Pancreas (tissue), 10 donors: ENCODE measurements around the gene TMEM231. TPM values are rescaled to one million over a fixed set of nuclear protein-coding genes. Genes with fewer than 3 reads are reported as not detected.

Experiments
- ATAC-seq, 4 donors: fragments of 200-7000 bp; cut with Tn5 transposase; one replicate each; pipeline versions ENCODE4 v1.8.0 to v1.9.1; 2020; ENCODE audit warnings: mild to moderate bottlenecking in 4 of 4, moderate library complexity in 4 of 4
- DNase-seq, 6 donors: peaks; one replicate each; pipeline ENCODE4 v3.0.0-alpha.2; 2020
- FAIRE-seq: peaks from 2 replicates; lab custom pipeline; 2012; peaks lifted over from hg19 to GRCh38; lab: Jason Lieb, UNC
- H3K27ac ChIP-seq, 4 donors: fragments of 200-600 bp; sonication (generic); 1 replicate in 3 of 4; 2 replicates in 1 of 4; pipeline versions ENCODE4 v1.5.0 to v1.8.0; 2020
- H3K27me3 ChIP-seq, 4 donors: fragments of 200-600 bp; one replicate each; pipeline ENCODE4 v1.8.0; 2021
- H3K36me3 ChIP-seq, 3 donors: fragments of 200-600 bp; sonication (generic) in 1 of 3; one replicate each; pipeline versions ENCODE4 v1.5.0 to v1.8.0; 2020 to 2021
- H3K4me1 ChIP-seq, 3 donors: fragments of 200-600 bp; one replicate each; pipeline ENCODE4 v1.8.0; 2021
- H3K4me3 ChIP-seq, 4 donors: fragments of 200-600 bp; sonication (generic) in 2 of 4; one replicate each; pipeline versions ENCODE4 v1.5.0 to v1.8.0; 2020 to 2021
- H3K9me3 ChIP-seq, 4 donors: fragments of 200-600 bp; one replicate each; pipeline ENCODE4 v1.8.0; 2021
- CTCF ChIP-seq, 4 donors: fragments of 200-600 bp; sonication (generic) in 3 of 4; IDR thresholded peaks; one replicate each; pipeline versions ENCODE4 v1.5.0 to v1.8.0; 2021; ENCODE audit warnings: antibody characterized with exemption in 4 of 4
- WGBS, 2 donors: extraction: QIAGEN DNeasy Blood & Tissue Kit; methylation state at CpG; one replicate each; pipeline ENCODE4 v1.1.7; 2013; 5-methylcytosine and 5-hydroxymethylcytosine counted together
- intact Hi-C, 3 donors: fragments of 100-400 bp; cut with DNase I; formaldehyde crosslinking; loops; one replicate each; pipeline versions ENCODE4 v1.11.1 to v1.14.2; 2022
- polyA plus RNA-seq, 2 donors: library from polyadenylated mRNA; stranded (reverse); fragments of 200-250 nt; gene quantifications; one replicate each; pipeline ENCODE4 v1.2.3, GENCODE V29; 2013
- total RNA-seq, 6 donors: library from RNA; stranded (reverse); fragmentation: NEBNext Ultra II Directional in 4 of 6; extraction: Animal tissue kit (Norgen Biotek cat#: 25700) in 4 of 6; gene quantifications; one replicate each; pipeline versions ENCODE4 v1.2.1 to v1.2.4, GENCODE V29; 2021 to 2023
- donor health status: healthy with polysubstance abuse.
- donor health status: DM: no; HTN: no; CAD: no; lungs with moderate emphysema.
- donor health status: DM: no; HTN: no; CAD: no.
- donor health status: control.
- donor health status: control.
- donor health status: Bipolar disorder and iron deficiency.
- donor health status: DM: yes; HTN: yes; CAD: no.
- donor health status: DM: no; HTN: no; CAD: no.
- donor health status: DM: no; HTN: no; CAD: no.
- donor health status: DM: yes; HTN: yes; CAD: no.

Gene TMEM231
- total RNA-seq (1 to 10 TPM; 2.5 to 5.3 (median 4.1) TPM), polyA plus RNA-seq (1 to 10 TPM; 3.0 to 6.6 TPM)

DNA sequence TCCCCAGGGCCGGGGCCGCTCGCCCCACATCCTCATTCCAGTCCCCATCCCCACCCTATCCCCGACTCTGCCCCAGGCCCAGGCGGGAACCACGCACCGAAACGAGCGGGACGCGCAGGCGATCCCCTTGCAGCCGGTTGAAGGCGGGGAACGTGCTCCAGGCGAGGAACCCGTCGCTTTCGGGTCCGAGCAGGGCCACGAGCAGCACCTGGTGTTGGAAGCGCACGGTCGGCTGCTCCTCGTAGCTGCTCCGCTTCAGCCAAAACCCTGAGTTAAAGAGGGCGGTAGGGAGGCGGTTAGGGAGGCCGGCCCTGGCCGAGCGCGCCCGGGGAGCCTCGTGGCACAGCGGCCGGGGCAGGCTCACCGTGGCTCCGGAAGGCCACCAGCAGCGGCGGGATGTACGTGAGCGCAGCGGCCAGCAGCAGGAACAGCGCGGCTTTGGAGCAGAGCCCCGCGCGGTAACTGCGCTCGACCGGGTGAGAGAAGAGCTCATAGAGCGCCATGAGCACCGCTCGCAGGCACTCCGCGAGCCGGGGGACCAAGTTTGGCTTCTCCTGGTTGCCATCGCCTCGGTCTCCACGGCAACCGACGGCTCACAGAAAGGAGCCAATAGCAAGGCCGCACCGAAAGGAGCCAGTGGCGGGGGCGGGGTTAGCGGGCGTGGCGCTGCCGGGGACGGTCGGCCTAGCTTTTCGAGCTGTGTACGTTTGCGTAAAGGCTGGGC, at the start of gene TMEM231:
Gene TMEM231, minus strand, starts transcription at position 546 of the 724 bp plus-strand sequence. Its CDS starts 43 bp downstream, at position 503.
- FAIRE-seq (no peak), DNase-seq (peak; percentile 93 to 98 (median 96)), ATAC-seq (peak; percentile 95 to 98 (median 97))
- no peaks in the 10 kb centered on the region for H3K27me3 ChIP-seq
- intact Hi-C loops = no loop called here
- H3K4me3 ChIP-seq = peak within 1 kb of the TSS; percentile 45 to 91 (median 72)
- no peaks in the 10 kb centered on the region for H3K4me1 ChIP-seq
- H3K36me3 ChIP-seq = no peaks in the 10 kb centered on the region
- WGBS, 2 donors = 0% methylated on average over 68 to 75 of the region's 75 CpGs
- H3K27ac ChIP-seq = peak within 1 kb of the TSS; percentile 38 to 81 (median 66)
- no peak for TF ChIP-seq CTCF (IDR thresholded peaks at IDR 0.05)
- no peaks in the 10 kb centered on the region for H3K9me3 ChIP-seq

DNA sequence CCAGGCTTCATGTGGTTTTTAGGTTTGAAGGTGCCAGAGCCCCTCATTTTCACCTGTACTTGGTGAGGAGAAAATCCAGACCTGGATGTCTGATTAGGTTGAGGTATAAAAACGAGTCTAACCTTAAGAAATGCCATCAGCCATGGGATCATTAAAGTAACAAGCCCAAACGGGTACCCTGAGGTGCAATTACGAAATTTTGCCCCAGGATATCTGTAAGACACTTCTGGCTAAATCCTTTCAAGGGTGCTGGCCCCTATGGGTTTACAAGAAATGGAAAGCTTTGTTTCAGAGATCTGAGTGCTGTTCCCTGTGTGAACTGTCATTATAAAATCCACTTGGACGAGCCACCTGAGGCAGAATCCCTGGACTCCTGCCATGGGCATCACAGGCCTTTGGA, 47.2 kb upstream of the TMEM231 start:
- no peaks in the 10 kb centered on the region for H3K4me1 ChIP-seq
- H3K27me3 ChIP-seq = no peaks in the 10 kb centered on the region
- H3K9me3 ChIP-seq = no peaks in the 10 kb centered on the region
- FAIRE-seq = no peak
- 80 to 85% methylated on average over 4 of the region's 4 CpGs for WGBS, 2 donors
- ATAC-seq = no peak
- H3K27ac ChIP-seq = no peak overlapping the region
- H3K4me3 ChIP-seq = no peak overlapping the region
- TF ChIP-seq CTCF (IDR thresholded peaks at IDR 0.05) = no peak
- no peak for DNase-seq
- intact Hi-C loops = no loop called here
- H3K36me3 ChIP-seq = peaks cover 3 to 19% (median 8%) of the 10 kb centered on the region in 3 donors

DNA sequence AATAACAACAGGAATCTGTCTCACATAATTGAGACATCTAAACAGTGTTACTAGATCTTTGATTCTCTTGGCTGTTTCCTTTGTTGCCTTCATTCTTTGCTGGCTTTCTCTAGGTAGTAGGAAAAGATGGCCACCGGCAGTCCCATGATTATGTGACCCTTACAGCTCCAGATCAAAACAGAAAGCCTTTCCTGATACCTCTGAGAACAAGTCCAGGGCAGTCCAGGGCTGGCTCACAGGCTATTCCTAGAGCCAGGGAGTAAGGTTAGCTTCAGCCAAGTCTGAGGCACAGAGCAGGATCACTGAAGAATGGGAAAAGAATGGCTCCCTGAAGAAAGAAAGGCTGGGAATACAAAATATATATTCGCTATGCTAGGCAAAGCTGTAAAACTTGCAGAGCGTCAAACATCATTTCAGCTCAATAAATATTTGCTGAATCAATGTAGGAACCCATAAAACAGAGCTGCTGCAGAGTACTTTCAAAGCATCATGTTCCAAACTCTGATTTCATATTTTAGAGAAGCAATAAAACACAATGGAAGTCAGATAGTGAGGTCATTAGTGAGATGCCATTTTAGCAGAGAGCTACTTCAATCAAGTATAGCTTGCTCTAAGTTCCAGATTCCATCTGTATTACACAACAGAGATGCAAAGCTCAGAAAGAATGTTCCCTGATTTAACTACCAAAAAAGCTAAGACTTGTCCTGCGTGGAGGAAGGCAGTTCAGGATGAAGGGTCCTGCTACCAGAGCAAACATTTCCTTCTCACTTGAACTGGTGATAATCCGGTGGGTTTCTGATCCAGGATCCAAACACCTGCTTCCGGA, 43.6 kb upstream of the TMEM231 start:
- TF ChIP-seq CTCF (IDR thresholded peaks at IDR 0.05) = no peak
- H3K4me1 ChIP-seq = no peaks in the 10 kb centered on the region
- DNase-seq (no peak), FAIRE-seq (no peak), ATAC-seq (no peak)
- H3K27me3 ChIP-seq = no peaks in the 10 kb centered on the region
- no peak overlapping the region for H3K27ac ChIP-seq
- no peaks in the 10 kb centered on the region for H3K9me3 ChIP-seq
- H3K36me3 ChIP-seq = peaks cover 3 to 14% (median 5%) of the 10 kb centered on the region in 3 donors
- H3K4me3 ChIP-seq = no peak overlapping the region
- WGBS, 2 donors = 93 to 95% methylated on average over 6 of the region's 6 CpGs
- intact Hi-C loops = no loop called here

DNA sequence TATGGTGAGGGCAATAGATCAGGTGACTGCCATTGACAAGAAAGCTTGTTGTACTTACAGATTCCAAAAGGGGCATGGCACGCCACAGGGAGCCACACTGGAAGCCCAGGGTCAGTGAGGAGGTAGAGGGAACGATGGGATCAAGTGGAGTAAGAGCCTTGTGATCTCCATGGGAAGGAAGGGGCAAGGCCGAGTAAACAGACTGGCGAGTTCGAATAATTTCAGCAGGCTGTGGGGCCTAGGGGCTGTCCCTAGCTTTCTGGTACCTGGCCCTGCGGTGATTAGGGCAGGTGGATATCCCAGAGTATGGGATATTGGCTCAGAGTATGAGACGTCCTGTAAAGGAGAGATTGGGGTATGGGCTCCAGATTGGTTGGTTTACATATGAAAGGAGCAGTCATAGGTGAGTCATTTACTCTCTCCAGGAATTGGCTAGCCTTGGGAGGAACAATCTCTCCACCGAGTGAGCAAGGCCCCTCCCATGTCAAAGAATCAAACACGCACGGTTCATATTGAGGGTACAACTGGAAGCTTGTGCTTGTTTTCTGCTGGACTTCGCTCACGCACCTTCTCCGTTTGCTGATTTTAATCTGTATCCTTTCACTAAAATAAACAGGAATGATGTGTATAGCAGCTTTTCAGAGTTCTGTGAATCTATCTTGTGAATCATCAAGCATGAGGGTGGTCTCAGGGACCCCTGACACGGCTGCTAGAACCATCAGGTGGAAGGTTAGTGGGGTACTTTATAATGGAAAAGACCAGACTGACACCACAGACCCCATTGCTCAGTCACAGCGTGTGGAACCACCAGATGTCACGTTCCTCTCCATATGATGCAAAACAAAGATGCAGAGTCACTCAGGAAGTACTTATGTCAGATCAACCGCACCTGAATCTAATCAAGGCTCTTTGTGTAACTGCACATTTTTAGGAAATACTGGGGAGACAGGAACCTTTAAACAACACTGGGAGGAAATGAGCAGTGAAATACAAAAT, 38.1 kb upstream of the TMEM231 start:
- Histone ChIP-seq H3K27me3 (no peaks in the 10 kb centered on the region), H3K36me3 (no peaks in the 10 kb centered on the region), H3K27ac (no peak overlapping the region), H3K9me3 (no peaks in the 10 kb centered on the region), H3K4me3 (no peak overlapping the region), H3K4me1 (no peaks in the 10 kb centered on the region)
- intact Hi-C loops = no loop called here
- peak in 1 of 4 donors; percentile 22 for ATAC-seq
- TF ChIP-seq CTCF (IDR thresholded peaks at IDR 0.05) = no peak
- FAIRE-seq = no peak
- WGBS, 2 donors = 81 to 83% methylated on average over 17 of the region's 17 CpGs
- no peak for DNase-seq
